MM.1S (cell line): ENCODE results near the gene MEAK7.

Experiments used
- DNase-seq: peaks from one replicate; pipeline ENCODE4 v3.0.0-alpha.2; 2015
- H2AFZ ChIP-seq: fragments of 300-600 bp; sonication (generic); 2 replicates; pipeline ENCODE4 v1.6.0; 2016; ENCODE audit warnings: antibody characterized with exemption, low read length
- H3F3A ChIP-seq: fragments of 300-600 bp; sonication (generic); 2 replicates; pipeline ENCODE4 v1.6.1; 2016; ENCODE audit warnings: mild to moderate bottlenecking, antibody characterized with exemption, low read length, moderate library complexity, mixed read lengths; ENCODE audit not compliant: insufficient read depth
- H3K27ac ChIP-seq: fragments of 300-600 bp; sonication (generic); 2 replicates; pipeline ENCODE4 v1.5.1; 2016; ENCODE audit warnings: mild to moderate bottlenecking, low read length
- H3K27me3 ChIP-seq: fragments of 300-600 bp; sonication (generic); replicated peaks from 2 replicates; pipeline ENCODE4 v1.6.0; 2016; ENCODE audit warnings: low read length; ENCODE audit not compliant: insufficient read depth
- H3K36me3 ChIP-seq: fragments of 300-600 bp; sonication (generic); replicated peaks from 2 replicates; pipeline ENCODE4 v1.6.1; 2016; ENCODE audit warnings: mild to moderate bottlenecking, low read length, mixed read lengths; ENCODE audit not compliant: insufficient read depth
- H3K4me1 ChIP-seq: fragments of 300-600 bp; sonication (generic); 2 replicates; pipeline ENCODE4 v1.6.1; 2016; ENCODE audit warnings: low read length, mixed read lengths
- H3K4me2 ChIP-seq: fragments of 300-600 bp; sonication (generic); 2 replicates; pipeline ENCODE4 v1.6.0; 2016; ENCODE audit warnings: low read depth, low read length
- H3K4me3 ChIP-seq: fragments of 300-600 bp; sonication (generic); 2 replicates; pipeline ENCODE4 v1.5.1; 2016; ENCODE audit warnings: low read length, mixed read lengths
- H3K79me2 ChIP-seq: fragments of 300-600 bp; sonication (generic); 2 replicates; pipeline ENCODE4 v1.6.1; 2016; ENCODE audit warnings: mixed run types, low read length, mixed read lengths
- H3K9ac ChIP-seq: fragments of 300-600 bp; sonication (generic); 2 replicates; pipeline ENCODE4 v1.6.1; 2016; ENCODE audit warnings: low read length, mixed read lengths
- H3K9me2 ChIP-seq: fragments of 300-600 bp; sonication (generic); replicated peaks from 2 replicates; pipeline ENCODE4 v1.6.1; 2016; ENCODE audit warnings: mild to moderate bottlenecking, low read length, mixed read lengths; ENCODE audit not compliant: insufficient read depth
- H3K9me3 ChIP-seq: fragments of 300-600 bp; sonication (generic); replicated peaks from 2 replicates; pipeline ENCODE4 v1.6.1; 2016; ENCODE audit warnings: mild to moderate bottlenecking, low read length, mixed read lengths; ENCODE audit not compliant: insufficient read depth
- H4K20me1 ChIP-seq: fragments of 300-600 bp; sonication (generic); 2 replicates; pipeline ENCODE4 v1.6.1; 2016; ENCODE audit warnings: mild to moderate bottlenecking, low read length, moderate library complexity, mixed read lengths; ENCODE audit not compliant: insufficient read depth
- EZH2 ChIP-seq: fragments of 300-600 bp; sonication (generic); optimal IDR thresholded peaks from 2 replicates; pipeline ENCODE3; 2017; ENCODE audit warnings: low read depth, mild to moderate bottlenecking, antibody characterized with exemption, low read length, mixed read lengths
- EZH2phosphoT487 ChIP-seq: fragments of 300-600 bp; sonication (generic); IDR thresholded peaks from 2 replicates; pipeline ENCODE4 v1.6.1; 2018; ENCODE audit warnings: antibody characterized with exemption, low read length
- TF ChIP-seq, protein P1 (sequence below): fragments of 300-600 bp; sonication (generic); IDR thresholded peaks from 2 replicates; pipeline ENCODE4 v1.5.1; 2016; ENCODE audit warnings: antibody characterized with exemption, low read length, mixed read lengths

The MEAK7 gene

GRCh38 chr16:84482001-84482891 is 22.2 kb downstream of the MEAK7 start:
- no peaks in the 10 kb centered on the region for H3K4me1 ChIP-seq
- no peak for TF ChIP-seq EZH2
- TF ChIP-seq, protein P1, sequence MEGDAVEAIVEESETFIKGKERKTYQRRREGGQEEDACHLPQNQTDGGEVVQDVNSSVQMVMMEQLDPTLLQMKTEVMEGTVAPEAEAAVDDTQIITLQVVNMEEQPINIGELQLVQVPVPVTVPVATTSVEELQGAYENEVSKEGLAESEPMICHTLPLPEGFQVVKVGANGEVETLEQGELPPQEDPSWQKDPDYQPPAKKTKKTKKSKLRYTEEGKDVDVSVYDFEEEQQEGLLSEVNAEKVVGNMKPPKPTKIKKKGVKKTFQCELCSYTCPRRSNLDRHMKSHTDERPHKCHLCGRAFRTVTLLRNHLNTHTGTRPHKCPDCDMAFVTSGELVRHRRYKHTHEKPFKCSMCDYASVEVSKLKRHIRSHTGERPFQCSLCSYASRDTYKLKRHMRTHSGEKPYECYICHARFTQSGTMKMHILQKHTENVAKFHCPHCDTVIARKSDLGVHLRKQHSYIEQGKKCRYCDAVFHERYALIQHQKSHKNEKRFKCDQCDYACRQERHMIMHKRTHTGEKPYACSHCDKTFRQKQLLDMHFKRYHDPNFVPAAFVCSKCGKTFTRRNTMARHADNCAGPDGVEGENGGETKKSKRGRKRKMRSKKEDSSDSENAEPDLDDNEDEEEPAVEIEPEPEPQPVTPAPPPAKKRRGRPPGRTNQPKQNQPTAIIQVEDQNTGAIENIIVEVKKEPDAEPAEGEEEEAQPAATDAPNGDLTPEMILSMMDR = no peak
- no peak for TF ChIP-seq EZH2phosphoT487
- H4K20me1 ChIP-seq = no peaks in the 10 kb centered on the region
- no peak overlapping the region for H3K9ac ChIP-seq
- no peaks in the 10 kb centered on the region for H3F3A ChIP-seq
- H3K9me3 ChIP-seq = no peaks in the 10 kb centered on the region
- H3K4me2 ChIP-seq = no peak overlapping the region
- no peak overlapping the region for H3K4me3 ChIP-seq
- no peaks in the 10 kb centered on the region for H3K27me3 ChIP-seq
- H3K27ac ChIP-seq = no peak overlapping the region
- H3K36me3 ChIP-seq = no peaks in the 10 kb centered on the region
- no peak overlapping the region for H2AFZ ChIP-seq
- H3K79me2 ChIP-seq = no peaks in the 10 kb centered on the region
- no peaks in the 10 kb centered on the region for H3K9me2 ChIP-seq
- no peak for DNase-seq

DNA sequence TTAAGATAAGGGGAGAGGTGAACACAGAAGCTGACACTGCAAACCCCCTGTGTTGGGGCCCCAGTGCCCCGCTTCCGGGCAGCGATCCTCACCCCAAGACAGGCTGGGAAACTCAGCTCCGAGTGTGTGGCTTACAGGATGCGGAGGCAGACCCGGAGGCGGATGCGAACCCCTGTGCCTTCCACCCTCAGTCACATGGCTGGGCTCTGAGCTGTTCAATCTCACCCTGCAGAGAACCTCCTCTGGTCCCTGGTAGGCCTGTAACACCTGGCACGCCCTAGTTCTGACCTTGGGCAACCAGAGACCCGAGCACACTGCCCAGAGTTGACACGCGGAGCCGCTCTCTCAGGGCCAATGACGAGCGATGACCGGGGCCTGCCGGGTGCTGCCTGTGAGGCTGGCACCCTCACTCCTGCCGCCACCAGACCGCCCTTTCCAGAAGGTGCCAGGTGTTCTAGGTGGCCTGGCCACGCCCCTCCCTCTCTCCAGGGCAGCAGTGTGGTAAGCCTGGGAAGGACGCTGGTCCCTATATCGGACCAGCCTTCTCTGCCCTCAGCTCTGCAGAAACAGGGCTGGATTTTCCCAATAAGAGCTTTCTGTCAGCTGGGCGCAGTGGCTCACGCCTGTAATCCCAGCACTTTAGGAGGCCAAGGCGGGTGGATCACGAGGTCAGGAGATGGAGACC is 23.3 kb downstream of the MEAK7 start:
- DNase-seq = no peak
- H3K27ac ChIP-seq = no peak overlapping the region
- H4K20me1 ChIP-seq = no peaks in the 10 kb centered on the region
- H3K4me3 ChIP-seq = no peak overlapping the region
- H3K9me2 ChIP-seq = no peaks in the 10 kb centered on the region
- H3F3A ChIP-seq = no peaks in the 10 kb centered on the region
- no peak overlapping the region for H3K9ac ChIP-seq
- H3K36me3 ChIP-seq = no peaks in the 10 kb centered on the region
- no peak overlapping the region for H3K4me2 ChIP-seq
- no peaks in the 10 kb centered on the region for H3K4me1 ChIP-seq
- no peaks in the 10 kb centered on the region for H3K27me3 ChIP-seq
- TF ChIP-seq, protein P1 = no peak
- TF ChIP-seq EZH2phosphoT487 (no peak), EZH2 (no peak)
- no peaks in the 10 kb centered on the region for H3K79me2 ChIP-seq
- no peak overlapping the region for H2AFZ ChIP-seq
- no peaks in the 10 kb centered on the region for H3K9me3 ChIP-seq

- no peak for DNase-seq
- Histone ChIP-seq H3K4me1 (no peaks in the 10 kb centered on the region), H3K4me3 (no peak overlapping the region), H3F3A (no peaks in the 10 kb centered on the region), H3K27me3 (no peaks in the 10 kb centered on the region), H3K79me2 (no peaks in the 10 kb centered on the region), H3K36me3 (no peaks in the 10 kb centered on the region), H3K9me3 (no peaks in the 10 kb centered on the region), H4K20me1 (no peaks in the 10 kb centered on the region), H3K9ac (no peak overlapping the region), H2AFZ (no peak overlapping the region), H3K9me2 (no peaks in the 10 kb centered on the region), H3K27ac (no peak overlapping the region), H3K4me2 (no peak overlapping the region)
- TF ChIP-seq, protein P1 = no peak
- no peak for TF ChIP-seq EZH2phosphoT487
- TF ChIP-seq EZH2 = no peak
Measured at GRCh38 chr16:84479716-84480450, 24.6 kb downstream of the MEAK7 start.
